GM18907 (cell line): Measurements from ENCODE around the gene SOX30.

Source experiments
- ATAC-seq: cut with Tn5 transposase; IDR thresholded peaks from one replicate; pipeline ENCODE4 v1.9.1; 2021; ENCODE audit warnings: mild to moderate bottlenecking, moderate library complexity; ENCODE audit not compliant: unreplicated experiment

The SOX30 gene

DNA sequence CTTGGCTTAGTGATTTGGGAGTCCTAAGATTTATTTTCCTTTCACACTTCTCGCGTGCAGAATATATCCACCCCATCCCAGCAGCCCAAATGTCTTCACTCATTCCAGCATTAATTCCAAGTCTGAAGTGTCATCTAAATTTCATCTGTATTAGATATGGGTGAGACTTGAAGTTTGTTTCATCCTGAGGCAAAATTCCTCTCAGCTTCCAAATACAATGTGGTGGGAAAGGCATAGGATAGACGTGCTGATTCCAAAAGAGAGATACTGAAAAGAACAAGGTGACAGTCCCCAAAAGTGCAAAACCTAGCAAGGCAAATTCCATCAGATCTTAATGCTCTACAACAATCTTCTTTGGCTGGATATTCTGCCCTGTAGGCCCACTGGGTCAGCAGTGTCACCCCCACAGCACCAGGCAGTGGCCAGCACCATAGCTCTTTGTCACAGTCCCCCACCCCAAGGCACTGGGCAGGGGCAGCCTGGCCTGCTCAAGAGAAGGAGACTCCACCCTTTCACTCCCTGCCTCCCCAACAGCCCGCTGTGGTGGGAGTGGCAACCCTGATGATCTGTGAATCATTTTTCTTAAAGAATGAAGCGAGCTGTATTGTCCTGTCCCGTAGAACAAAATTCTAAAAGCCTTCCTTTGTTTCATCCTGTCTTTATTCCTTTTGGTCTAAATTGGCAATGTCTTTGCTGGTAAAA, 74.0 kb downstream of the SOX30 start:
- ATAC-seq: no peak

DNA sequence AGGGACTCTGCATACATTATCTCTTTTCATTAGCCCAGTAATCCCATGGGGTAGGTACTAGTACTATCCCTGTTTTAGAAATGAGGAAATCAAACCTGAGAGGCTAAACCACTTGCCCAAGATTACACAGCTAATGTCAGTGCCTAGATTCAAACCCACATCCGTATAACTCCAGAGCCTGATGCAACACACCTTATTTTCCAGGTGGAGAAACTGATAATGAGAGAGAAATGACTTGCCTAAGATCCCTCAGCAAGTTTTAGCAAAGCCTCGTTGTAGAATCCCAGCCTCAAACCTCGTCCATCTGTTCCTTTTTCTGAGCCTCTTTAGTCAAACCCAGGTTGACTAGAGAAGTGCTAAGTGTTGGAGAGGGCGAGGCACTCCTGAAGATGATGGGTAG, 75.6 kb downstream of the SOX30 start:
- no peak for ATAC-seq
